CD4-positive, alpha-beta T cell treated with Interleukin-2 at 100 ng/mL for 4 hours (primary cell): Measurements from ENCODE around the gene DHX34.
"Not testable (repeated sequence)": the region's sequence is repeated elsewhere in the genome, so short reads cannot be mapped to it uniquely, and the experiment has no call there.

ENCODE experiments used
- DNase-seq: peaks from one replicate; pipeline ENCODE4 v3.0.0-alpha.2; 2020; ENCODE audit warnings: low spot score

DHX34 gene

DNA sequence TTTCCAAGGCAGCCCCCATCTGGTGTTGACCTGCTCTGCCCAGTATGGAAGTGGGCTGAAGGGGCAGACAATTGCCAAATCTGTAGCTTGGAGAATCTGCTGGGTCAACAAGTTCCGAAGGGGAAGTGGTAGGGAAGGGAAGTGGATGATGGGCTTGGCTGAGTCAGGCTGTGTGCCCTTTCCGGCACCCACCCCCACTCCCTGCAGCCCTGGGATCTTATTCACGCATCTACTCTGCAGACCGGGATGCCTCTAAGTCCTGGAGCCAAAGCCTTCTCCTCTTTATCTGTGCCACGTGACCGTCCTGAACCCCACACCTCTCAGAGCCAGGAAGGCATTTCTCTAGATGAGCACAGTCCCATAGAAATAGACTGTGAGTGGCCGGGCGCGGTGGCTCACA is 24.6 kb upstream of the DHX34 start:
- no peak for DNase-seq

DNA sequence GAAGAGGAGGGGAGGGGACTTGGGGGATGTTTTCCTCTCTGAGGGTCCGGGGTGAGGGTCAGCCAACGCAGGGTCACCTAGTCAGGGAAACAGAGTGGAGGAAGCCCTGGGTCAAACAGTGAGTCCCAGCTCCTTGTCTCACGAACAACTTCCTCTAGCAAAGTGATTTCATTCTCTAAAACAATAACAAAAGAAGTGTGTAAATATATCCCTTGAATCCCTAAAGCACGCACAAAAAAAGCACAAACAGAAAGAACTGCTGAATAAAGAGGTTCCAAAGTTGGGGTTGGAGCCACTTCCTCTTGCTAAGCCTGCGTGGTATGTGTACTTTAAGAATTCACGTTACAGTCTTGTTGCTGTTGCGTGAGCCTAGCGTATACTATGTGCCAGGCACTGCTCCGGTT is 18.6 kb upstream of the DHX34 start:
- DNase-seq, result no peak

DNA sequence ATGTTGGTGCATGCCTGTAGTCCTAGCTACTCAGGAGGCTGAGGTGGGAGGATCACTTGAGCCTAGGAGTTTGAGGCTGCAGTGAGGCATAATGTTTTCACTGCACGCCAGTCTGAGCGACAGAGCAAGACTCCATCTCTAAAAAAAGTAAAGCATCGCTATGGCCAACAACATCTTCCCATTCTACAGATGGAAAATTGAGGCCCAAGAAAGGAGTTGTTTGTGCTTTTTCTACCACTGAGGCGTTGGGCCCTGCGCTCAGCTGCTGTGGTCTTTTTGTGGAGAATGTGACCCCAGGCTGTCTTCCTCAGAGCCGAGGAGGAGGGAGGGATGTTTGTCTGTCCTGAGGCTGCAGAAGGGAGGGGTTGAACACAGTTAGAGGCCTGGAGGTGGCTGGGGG is 17.6 kb upstream of the DHX34 start:
- no peak for DNase-seq

DNA sequence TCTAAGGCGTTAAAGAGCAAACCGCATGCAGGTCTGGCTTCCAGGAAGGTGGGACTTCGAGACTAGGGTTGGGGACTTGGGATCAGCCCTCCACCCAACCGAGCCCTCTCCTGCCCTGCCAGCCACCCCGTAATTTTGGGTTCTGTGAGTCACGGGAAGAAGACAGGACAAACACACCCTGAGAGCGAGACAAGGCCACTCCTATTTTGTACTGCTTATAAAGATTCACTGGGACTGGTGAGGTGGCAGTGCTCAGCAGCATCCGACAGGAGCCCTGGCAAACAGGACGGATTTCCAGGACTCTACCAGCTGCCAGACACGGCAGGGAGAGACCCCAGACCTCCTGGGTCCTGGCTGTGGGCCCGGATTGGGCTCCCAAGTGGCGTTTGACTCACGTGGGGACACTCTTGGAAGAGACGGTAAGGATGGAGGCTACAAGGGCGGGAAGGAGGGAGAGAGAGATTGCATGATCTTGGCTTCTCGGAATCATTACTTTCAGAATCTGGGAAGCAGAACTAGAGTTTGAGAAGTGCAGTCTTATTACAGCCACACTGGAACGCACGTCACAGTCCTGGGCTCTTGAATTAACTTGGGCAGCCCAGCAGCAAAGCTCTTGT is 17.1 kb upstream of the DHX34 start, which contains the start of gene C5AR2:
TSS of gene C5AR2 (plus strand) at position 245 of the 617 bp plus-strand sequence. CDS start 8,625 bp downstream, outside the sequence.
- DNase-seq, result no peak

DNA sequence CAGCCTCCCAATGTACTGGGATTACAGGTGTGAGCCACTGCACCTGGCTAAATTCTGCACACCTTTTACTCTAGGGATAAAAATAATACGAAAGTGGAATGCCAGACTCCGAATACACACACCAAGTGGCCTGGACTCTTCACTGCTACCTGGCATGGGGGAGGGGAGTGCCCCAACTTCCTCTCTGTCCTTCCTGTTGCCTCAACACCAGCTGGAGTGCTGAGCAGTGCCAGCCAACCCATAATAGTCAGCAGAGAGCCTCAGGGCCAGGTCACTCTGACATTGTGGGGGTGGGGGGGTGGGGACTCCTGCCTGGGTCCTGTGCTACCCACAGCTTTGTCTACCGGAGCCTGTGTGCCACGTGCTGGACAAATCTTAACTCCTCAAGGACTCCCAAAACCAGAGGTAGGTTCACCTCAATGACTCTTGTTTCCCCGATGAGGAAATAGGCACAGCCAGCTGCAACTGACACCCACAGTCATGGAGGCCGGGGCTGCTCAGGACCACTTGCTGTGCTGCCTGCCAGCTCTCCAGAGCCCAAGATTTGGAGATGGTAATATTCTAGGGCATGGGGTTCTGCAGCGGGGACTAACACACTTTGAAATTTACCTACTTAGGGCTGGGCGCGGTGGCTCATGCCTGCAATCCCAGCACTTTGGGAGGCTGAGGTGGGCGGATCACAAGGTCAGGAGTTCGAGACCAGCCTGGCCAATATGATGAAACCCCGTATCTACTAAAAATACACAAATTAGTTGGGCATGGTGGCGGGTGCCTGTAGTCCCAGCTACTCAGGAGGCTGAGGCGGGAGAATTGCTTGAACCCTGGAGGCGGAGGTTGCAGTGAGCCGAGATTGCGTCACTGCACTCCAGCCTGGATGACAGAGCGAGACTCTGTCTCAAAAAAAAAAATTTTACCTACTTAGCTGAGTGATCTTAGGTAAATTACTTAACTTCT is 12.1 kb upstream of the DHX34 start:
- DNase-seq, result peak; percentile 14

DNA sequence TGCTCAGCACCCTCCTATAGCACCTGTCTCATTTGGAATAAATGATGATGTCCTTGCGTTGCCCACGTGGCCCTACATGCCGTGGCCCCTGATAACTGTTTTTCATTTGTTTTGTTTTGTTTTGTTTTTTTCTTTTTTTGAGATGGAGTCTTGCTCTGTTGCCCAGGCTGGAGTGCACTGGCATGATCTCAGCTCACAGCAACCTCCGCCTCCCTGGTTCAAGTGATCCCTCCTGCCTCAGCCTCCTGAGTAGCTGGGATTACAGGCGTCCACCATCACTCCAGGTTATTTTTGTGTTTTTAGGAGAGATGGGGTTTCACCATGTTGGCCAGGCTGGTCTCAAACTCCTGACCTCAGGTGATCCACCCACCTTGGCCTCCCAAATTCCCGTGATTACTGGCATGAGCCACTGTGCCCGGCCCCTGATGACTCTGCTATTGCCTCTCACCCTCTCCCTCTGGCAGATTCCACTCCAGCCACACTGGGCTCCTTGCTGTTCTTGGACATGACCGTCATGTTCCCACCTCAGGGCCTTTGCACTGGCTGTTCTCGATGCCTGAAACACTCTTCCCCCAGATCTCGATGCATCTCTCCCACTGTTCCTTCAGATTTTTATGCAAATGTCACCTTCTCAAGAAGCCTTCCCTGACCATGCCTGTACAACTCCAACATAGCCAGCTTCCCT is 9.8 kb upstream of the DHX34 start:
- no peak for DNase-seq

DNA sequence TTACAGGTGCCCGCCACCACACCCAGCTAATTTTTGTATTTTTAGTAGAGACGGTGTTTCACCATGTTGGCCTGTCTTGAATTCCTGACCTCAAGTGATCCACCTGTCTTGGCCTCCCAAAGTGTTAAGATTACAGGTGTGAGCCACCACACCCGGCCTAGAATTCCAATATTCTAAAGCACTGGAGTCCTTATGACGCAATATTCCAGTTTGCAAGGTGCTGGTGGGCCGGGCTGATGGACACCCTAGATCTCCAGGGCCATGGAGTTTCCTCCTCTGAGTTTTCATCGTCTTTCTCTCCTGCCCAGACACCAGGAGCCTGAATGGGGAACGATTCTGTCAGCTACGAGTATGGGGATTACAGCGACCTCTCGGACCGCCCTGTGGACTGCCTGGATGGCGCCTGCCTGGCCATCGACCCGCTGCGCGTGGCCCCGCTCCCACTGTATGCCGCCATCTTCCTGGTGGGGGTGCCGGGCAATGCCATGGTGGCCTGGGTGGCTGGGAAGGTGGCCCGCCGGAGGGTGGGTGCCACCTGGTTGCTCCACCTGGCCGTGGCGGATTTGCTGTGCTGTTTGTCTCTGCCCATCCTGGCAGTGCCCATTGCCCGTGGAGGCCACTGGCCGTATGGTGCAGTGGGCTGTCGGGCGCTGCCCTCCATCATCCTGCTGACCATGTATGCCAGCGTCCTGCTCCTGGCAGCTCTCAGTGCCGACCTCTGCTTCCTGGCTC is 8.5 kb upstream of the DHX34 start:
- no peak for DNase-seq

DNA sequence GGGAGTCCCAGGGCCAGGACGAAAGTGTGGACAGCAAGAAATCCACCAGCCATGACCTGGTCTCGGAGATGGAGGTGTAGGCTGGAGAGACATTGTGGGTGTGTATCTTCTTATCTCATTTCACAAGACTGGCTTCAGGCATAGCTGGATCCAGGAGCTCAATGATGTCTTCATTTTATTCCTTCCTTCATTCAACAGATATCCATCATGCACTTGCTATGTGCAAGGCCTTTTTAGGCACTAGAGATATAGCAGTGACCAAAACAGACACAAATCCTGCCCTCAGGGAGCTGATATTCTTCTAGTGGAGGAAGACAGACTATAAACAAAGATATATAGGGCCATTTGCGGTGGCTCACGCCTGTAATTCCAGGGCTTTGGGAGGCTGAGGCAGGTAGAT is 7.4 kb upstream of the DHX34 start:
- DNase-seq, result no peak

DNA sequence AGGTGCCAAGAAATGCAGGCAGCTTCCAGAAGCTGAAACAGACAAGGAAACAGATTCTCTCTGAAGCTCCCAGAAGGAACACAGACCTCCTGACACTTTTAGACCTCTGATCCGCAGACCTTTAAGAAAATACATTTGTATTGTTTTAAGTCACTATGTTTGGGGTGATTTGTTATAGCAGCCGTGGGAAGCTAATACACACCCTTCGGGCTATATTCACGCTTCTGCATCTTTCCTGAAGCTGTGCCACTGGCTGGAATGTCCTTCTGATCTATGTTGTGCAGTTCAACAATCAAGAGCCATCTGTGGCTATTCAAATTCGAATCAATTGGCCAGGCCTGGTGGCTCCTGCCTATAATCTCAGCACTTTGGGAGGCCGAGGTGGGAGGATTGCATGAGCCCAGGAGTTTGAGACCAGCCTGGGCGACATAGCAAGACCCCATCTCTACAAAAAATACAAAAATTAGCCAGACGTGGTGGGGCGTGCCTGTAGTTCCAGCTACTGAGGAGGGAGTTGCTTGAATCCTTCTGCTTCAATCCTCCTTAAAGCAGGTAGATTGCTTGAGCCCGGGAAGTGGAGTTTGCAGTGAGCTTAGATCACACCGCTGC is 5.8 kb upstream of the DHX34 start:
- DNase-seq, result no peak

DNA sequence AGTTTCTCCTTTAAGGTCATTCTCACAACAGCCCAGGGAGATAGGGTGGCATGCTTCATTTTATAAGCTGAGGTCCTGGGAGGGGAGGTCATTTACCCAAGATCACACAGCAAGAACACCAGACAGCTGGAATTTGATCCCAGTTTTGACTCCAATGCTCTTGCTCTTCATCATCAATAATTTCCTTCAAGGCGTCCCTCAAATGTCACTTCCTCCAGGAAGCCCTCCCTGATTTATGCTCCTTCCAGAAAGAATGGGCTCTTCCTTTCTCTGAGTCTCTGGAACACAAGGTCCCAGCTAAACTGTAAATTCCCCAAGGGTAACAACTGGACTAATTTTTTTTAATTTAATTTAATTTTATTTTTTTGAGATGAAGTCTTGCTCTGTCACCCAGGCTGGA is 4.7 kb upstream of the DHX34 start:
- no peak for DNase-seq

DNA sequence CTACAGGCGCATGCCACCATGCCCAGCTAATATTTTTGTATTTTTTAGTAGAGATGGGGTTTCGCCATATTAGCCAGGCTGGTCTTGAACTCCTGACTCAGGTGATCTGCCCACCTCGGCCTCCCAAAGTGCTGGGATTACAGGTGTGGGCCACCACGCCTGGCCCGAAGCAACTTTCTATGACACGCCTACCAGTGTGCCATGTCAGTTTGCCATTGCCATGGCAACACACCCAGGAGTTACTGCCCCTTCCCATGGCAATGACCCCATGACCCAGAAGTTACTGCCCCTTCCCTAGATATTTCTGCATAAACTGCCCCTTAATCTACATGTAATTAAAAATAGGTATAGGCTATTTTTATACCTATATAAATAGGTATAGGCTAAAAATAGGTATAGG is 3.1 kb upstream of the DHX34 start:
- DNase-seq, result not testable (repeated sequence)

DNA sequence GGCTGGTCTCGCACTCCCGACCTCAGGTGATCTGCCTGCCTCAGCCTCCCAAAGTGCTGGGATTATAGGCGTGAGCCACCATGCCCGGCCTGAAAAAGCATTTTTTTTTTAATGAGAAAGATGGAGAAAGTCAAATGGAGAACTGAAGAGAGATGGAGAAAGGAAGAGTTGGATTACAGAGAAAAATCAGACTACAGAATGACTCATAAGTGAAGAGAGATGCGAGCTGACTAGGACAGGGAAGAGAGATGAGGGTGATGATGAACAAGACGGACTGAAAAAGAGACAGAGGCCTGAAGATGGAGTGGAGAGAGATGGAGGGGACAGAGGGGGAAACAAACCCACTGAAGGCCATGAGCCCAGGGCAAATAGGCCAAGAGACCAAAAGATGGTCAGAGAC is 1.5 kb downstream of the DHX34 start:
- no peak for DNase-seq

DNA sequence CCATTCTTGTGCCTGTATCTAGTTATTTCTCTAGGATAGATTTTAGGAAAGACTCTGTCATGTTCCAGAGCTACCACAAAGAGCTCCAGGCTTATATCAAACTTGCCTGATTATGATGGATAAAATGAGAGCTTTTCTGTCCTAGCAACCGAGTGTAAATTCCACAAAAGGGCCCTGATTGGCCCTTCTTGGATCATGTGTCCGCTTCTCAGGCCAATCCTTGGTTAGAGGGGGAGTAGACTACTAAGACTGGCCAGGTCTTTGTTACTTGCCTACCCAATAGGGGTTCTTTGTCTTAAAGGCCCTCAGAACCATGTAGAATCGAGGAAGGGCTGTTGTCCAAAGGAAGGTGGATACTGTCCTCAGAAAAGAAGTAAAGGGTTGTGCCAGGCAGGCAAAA is 2.4 kb downstream of the DHX34 start:
- DNase-seq, result peak; percentile 13

DNA sequence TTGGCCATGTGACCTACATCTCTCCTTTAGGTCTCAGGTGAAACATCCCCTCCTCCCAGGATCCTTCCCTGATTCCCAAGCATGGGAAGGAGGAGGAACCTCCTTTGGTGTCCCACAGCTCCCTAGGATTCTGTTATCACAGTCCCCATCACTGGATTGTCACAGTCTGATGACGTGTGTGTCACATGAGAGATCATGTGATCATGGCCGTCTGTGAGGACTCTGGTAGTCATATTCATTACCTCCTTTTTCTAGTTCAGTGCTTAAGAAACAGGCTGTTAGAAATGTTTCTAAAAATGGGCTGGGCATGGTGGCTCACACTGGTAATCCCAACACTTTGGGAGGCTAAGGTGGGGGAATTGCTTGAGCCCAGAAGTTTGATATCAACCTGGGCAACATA is 3.0 kb downstream of the DHX34 start:
- DNase-seq, result no peak

DNA sequence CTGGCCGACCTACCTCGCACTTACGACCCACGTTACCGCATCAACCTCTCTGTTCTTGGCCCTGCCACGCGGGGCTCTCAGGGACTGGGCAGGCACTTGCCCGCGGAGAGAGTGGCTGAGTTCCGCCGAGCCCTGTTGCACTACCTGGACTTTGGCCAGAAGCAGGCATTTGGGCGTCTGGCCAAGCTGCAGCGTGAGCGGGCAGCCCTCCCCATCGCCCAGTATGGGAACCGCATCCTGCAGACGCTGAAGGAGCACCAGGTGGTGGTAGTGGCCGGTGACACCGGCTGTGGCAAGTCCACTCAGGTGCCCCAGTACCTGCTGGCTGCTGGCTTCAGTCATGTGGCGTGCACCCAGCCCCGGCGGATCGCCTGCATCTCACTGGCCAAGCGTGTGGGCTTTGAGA is 4.2 kb downstream of the DHX34 start:
- DNase-seq, result no peak

DNA sequence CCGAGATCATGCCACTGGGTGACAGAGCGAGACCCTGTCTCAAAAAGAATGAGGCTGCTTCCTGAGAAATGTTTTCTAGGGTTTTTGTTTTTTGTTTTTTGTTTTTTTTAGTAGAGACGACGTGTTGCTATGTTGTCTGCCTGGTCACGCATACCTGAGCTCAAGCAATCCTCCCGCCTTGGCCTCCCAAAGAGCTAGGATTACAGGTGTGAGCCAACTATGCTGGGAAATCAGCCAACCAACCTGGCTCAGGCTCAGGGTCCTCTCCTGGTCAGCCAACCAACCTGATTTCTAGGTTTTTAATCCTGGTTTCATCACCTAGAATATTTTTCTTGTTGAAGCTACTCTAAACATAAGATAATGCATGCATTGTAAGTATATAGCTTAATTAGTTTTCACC is 7.8 kb downstream of the DHX34 start:
- no peak for DNase-seq

DNA sequence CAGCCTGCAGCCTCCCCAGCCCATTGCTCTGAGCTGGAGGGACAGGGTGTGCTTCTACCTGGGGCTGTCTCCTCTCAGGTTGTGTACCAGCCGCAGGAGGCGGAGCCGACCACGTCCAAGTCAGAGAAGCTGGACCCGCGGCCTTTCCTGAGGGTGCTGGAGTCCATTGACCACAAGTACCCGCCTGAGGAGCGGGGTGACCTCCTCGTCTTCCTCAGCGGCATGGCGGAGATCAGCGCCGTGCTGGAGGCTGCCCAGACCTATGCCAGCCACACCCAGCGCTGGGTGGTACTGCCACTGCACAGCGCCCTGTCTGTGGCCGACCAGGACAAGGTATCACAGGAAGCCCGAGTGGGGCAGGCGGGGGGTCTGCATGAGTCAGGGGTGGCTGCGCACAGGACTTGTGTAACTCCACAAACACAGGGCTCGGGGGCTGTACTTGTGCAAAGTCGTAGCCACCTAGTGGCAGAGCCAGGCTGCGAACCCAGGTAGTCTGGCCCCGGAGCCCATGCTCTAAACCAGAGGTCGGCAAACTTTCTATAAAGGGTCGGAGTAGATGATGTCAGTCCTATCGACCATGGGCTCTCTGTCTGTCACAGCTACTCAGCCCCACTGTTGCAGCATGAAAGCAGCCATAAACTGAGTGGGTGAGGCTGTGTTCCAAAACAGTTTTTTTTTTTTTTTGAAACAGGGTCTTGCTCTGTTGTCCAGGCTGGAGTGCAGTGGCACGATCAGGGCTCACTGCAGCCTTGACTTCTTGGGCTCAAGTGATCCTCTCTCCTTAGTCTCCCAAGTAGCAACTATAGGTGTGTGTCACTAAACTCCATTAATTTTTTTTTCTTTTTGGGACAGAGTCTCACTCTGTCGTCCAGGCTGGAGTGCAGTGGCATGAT is 8.9 kb downstream of the DHX34 start:
- DNase-seq, result no peak

DNA sequence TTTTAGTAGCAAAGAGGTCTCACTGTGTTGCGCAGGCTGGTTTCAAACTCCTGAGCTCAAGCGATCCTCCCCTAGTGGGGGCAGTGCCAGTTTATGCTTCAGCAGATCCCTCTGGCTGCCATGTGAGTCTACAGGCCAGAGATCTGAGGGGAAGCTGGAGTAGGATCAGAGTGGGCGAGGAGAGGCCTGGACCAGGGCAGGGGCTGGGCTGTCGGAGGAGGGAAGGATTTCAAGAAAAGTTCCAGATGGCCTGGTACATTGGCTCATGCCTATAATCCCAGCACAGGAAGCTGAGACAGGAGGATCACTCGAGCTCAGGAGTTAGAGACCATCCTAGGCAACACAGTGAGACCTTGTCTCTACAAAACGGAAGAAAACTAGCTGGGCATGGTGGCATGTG is 9.8 kb downstream of the DHX34 start:
- no peak for DNase-seq

DNA sequence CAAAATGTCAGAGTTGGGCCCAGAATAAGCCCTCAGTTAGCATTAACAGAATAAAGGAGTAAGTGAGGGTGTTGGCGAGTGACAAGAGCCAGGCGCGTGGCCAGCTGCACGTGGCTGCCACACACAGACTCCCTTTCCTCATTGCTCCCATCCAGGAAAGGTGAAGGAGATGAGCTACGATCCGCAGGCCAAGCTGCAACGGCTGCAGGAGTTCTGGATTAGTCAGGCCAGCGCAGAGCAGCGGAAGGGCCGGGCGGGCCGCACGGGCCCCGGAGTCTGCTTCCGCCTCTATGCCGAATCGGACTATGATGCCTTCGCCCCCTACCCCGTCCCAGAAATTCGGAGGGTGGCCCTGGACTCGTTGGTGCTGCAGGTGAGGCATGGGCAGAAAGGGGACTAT is 13.2 kb downstream of the DHX34 start:
- DNase-seq, result no peak

DNA sequence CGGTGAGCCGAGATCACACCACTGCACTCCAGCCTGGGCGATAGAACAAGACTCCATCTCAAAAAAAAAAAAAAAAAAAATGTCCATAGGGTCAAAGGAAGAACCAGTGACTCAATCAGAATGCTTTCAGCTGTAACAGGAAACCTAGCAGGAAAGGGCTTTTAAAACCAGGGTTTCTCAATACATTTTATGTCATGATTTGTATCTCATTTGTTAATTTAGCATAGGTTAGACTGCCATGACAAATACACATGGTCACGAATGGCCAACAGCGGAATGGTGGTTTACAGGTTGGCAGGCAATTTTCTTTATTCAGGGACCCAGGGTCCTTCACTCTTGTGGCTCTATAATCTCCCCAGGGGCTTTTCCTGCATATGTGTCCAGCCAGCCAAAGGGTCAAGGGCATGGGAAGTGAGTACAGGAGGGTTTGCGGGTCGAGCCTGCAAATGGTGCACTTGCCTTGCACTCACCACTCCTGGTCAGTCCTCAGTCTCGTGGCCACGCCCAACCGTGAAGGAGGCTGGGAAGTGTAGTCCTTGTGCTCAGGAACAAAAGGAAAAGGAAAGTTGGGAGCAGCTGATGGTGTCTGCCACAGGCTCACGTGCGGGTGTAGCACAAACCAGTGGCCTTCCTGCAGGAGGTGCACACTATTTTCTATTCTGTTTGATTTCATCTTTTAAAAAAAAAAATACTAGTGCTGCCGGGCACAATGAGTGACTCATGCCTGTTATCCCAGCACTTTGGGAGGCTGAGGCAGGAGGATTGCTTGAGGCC is 14.8 kb downstream of the DHX34 start:
- DNase-seq, result no peak
